Mesothelial cell of epicardium (in vitro differentiated cells): ENCODE data around the gene AUTS2. TPM values are rescaled to one million over a fixed set of nuclear protein-coding genes. Genes with fewer than 3 reads are reported as not detected.

Experiments used
- DNase-seq, 2 experiments: peaks; one replicate each; pipeline ENCODE4 v3.0.0; 2021; ENCODE audit warnings: low spot score in 2 of 2; ENCODE audit not compliant: unreplicated experiment in 2 of 2
- H3K27ac Mint-ChIP-seq: 2 replicates; pipeline ENCODE4 v1.8.0; 2021; ENCODE audit warnings: mixed read lengths
- H3K27me3 Mint-ChIP-seq: 2 replicates; pipeline ENCODE4 v1.8.0; 2021; ENCODE audit warnings: low read depth, mixed read lengths
- H3K36me3 Mint-ChIP-seq: 2 replicates; pipeline ENCODE4 v1.8.0; 2021; ENCODE audit warnings: mixed read lengths
- H3K4me1 Mint-ChIP-seq: 2 replicates; pipeline ENCODE4 v1.8.0; 2021; ENCODE audit warnings: mixed read lengths
- H3K4me3 Mint-ChIP-seq: 2 replicates; pipeline ENCODE4 v1.8.0; 2021; ENCODE audit warnings: mild to moderate bottlenecking, moderate library complexity, mixed read lengths
- H3K9me3 Mint-ChIP-seq: 2 replicates; pipeline ENCODE4 v1.8.0; 2021; ENCODE audit warnings: mixed read lengths
- total RNA-seq: library from RNA; stranded (reverse); gene quantifications from 3 replicates; pipeline ENCODE4 v1.2.1, GENCODE V29; 2021
- TF ChIP-seq, protein P1 (sequence below): fragments of 200-600 bp; sonication (generic); IDR thresholded peaks from one replicate; pipeline ENCODE4 v1.5.0; 2021; ENCODE audit warnings: antibody characterized with exemption; ENCODE audit not compliant: unreplicated experiment

The AUTS2 gene
- total RNA-seq, 1 donor from 2014 or later: 135 TPM

DNA sequence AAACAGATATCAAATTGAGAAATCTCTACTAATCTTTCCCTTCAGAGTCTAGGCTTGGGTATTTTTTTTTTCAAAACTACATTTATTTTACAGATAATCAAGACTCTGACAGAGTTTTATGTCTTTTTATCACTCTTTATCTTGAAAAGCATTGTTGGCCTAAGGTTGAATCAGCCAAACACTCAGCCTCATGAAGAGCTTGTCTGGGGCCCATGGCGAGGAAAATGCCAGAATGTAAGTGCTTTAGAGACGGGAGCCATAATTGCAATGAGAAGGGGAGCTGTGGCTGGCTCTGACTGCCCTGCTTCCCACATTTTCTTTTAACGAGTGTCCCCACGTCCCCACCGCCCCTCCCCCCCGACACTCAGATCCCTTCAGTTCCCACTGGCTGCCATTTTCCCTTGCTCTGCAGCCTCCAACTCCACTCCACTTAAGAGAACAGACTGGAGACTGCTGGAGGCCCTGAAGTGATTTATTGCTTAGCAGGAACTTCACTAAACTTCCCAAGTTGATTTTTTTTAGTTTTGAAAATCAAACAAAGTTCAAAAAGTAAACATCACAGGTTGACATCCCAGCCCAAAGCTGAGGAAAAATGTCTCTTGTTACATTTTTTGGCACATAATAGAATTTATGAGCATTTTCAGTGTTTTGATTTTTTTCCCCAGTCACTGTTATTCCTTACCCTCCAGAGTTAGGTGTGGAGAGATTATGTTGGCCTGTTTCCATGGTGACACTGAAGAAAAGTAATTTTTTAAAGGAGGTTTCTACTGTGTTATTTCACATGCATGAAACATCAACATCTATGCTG, 896.2 kb downstream of the AUTS2 start:
- no peak for DNase-seq
- no peaks in the 10 kb centered on the region for H3K9me3 Mint-ChIP-seq
- H3K36me3 Mint-ChIP-seq: no peaks in the 10 kb centered on the region
- peaks cover 30% of the 10 kb centered on the region for H3K4me1 Mint-ChIP-seq
- TF ChIP-seq, protein P1, sequence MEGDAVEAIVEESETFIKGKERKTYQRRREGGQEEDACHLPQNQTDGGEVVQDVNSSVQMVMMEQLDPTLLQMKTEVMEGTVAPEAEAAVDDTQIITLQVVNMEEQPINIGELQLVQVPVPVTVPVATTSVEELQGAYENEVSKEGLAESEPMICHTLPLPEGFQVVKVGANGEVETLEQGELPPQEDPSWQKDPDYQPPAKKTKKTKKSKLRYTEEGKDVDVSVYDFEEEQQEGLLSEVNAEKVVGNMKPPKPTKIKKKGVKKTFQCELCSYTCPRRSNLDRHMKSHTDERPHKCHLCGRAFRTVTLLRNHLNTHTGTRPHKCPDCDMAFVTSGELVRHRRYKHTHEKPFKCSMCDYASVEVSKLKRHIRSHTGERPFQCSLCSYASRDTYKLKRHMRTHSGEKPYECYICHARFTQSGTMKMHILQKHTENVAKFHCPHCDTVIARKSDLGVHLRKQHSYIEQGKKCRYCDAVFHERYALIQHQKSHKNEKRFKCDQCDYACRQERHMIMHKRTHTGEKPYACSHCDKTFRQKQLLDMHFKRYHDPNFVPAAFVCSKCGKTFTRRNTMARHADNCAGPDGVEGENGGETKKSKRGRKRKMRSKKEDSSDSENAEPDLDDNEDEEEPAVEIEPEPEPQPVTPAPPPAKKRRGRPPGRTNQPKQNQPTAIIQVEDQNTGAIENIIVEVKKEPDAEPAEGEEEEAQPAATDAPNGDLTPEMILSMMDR: no peak
- peak overlapping the region; percentile 47 for H3K27ac Mint-ChIP-seq
- no peak overlapping the region for H3K4me3 Mint-ChIP-seq
- no peaks in the 10 kb centered on the region for H3K27me3 Mint-ChIP-seq

GRCh38 chr7:70495033-70495376, 896.7 kb downstream of the AUTS2 start:
- Mint-ChIP-seq H3K4me3 (no peak overlapping the region), H3K4me1 (peaks cover 24% of the 10 kb centered on the region), H3K36me3 (no peaks in the 10 kb centered on the region), H3K27ac (no peak overlapping the region), H3K27me3 (no peaks in the 10 kb centered on the region), H3K9me3 (no peaks in the 10 kb centered on the region)
- DNase-seq: no peak
- TF ChIP-seq, protein P1: no peak

- no peak for DNase-seq
- H3K9me3 Mint-ChIP-seq: no peaks in the 10 kb centered on the region
Observed at GRCh38 chr7:70497793-70498192, 899.5 kb downstream of the AUTS2 start.

GRCh38 chr7:70498232-70498992, 900.1 kb downstream of the AUTS2 start:
- DNase-seq: no peak
- H3K4me3 Mint-ChIP-seq: no peak overlapping the region
- no peak overlapping the region for H3K27ac Mint-ChIP-seq
- TF ChIP-seq, protein P1: no peak
- no peaks in the 10 kb centered on the region for H3K9me3 Mint-ChIP-seq
- H3K4me1 Mint-ChIP-seq: peaks cover 9% of the 10 kb centered on the region
- H3K27me3 Mint-ChIP-seq: no peaks in the 10 kb centered on the region
- H3K36me3 Mint-ChIP-seq: peaks cover 4% of the 10 kb centered on the region

More at GRCh38 chr7:70497793-70498192, 899.5 kb downstream of the AUTS2 start:
- Mint-ChIP-seq H3K36me3 (peaks cover 2% of the 10 kb centered on the region), H3K4me1 (peaks cover 15% of the 10 kb centered on the region), H3K27me3 (no peaks in the 10 kb centered on the region), H3K4me3 (no peak overlapping the region), H3K27ac (no peak overlapping the region)
- TF ChIP-seq, protein P1: no peak

- Mint-ChIP-seq H3K27me3 (no peaks in the 10 kb centered on the region), H3K36me3 (peaks cover 4% of the 10 kb centered on the region), H3K4me3 (no peak overlapping the region), H3K9me3 (no peaks in the 10 kb centered on the region), H3K4me1 (no peaks in the 10 kb centered on the region), H3K27ac (no peak overlapping the region)
- TF ChIP-seq, protein P1: no peak
- no peak for DNase-seq
Observed at GRCh38 chr7:70500261-70500660, 902.0 kb downstream of the AUTS2 start.
